GM12878 (cell line): Measurements from ENCODE around the gene OTOA. TPM values are rescaled to one million over a fixed set of nuclear protein-coding genes. Genes with fewer than 3 reads are reported as not detected.

Experiments
- ASH2L ChIP-seq: fragments of 300-600, 200-600 bp; sonication (generic); IDR thresholded peaks from 2 replicates; pipeline ENCODE4 v1.6.1; 2017; ENCODE audit warnings: low read depth, mild to moderate bottlenecking, borderline replicate concordance
- BHLHE40 ChIP-seq, 2 experiments: fragments of 450-650 bp in 1 of 2; IDR thresholded peaks; 2 replicates each; pipeline ENCODE4 v1.6.1; 2011 to 2017; ENCODE audit warnings: low read depth in 2 of 2, borderline replicate concordance in 1 of 2, improper control_type of control experiment in 1 of 2, low read length in 1 of 2, mild to moderate bottlenecking in 1 of 2
- CBX5 ChIP-seq: sonication (generic); IDR thresholded peaks from 2 replicates; pipeline ENCODE4 v1.6.1; 2016; ENCODE audit warnings: low read depth, moderate library complexity, mild to moderate bottlenecking, inconsistent platforms
- EED ChIP-seq: sonication (generic); IDR thresholded peaks from 2 replicates; pipeline ENCODE4 v1.6.1; 2016; ENCODE audit warnings: antibody characterized with exemption, low read depth
- ESRRA ChIP-seq: IDR thresholded peaks from 2 replicates; pipeline ENCODE4 v1.6.1; 2012; ENCODE audit warnings: mild to moderate bottlenecking, low read length, improper control_type of control experiment
- ETV6 ChIP-seq, 2 experiments: fragments of 450-650 bp in 1 of 2; IDR thresholded peaks in 1 of 2; conservative IDR thresholded peaks in 1 of 2; 2 replicates each; pipeline ENCODE4 v1.6.1; 2014; ENCODE audit warnings: antibody characterized with exemption in 1 of 2, borderline replicate concordance in 1 of 2, low read depth in 1 of 2, mild to moderate bottlenecking in 1 of 2, moderate library complexity in 1 of 2
- EZH2 ChIP-seq: IDR thresholded peaks from 2 replicates; pipeline ENCODE4 v1.6.1; 2012; ENCODE audit warnings: low read depth, mild to moderate bottlenecking, control low read depth, inconsistent platforms, low read length, borderline replicate concordance; ENCODE audit not compliant: control insufficient read depth
- HDGF ChIP-seq: fragments of 450-650 bp; IDR thresholded peaks from 2 replicates; pipeline ENCODE4 v1.6.1; 2016; ENCODE audit warnings: antibody characterized with exemption
- IKZF1 ChIP-seq: fragments of 450-650 bp; conservative IDR thresholded peaks from 2 replicates; pipeline ENCODE4 v1.6.1; 2017; ENCODE audit warnings: antibody characterized with exemption, mild to moderate bottlenecking
- IRF5 ChIP-seq: fragments of 450-650 bp; IDR thresholded peaks from 2 replicates; pipeline ENCODE4 v1.6.1; 2017; ENCODE audit warnings: borderline replicate concordance
- KAT2A ChIP-seq: conservative IDR thresholded peaks from 2 replicates; pipeline ENCODE4 v1.6.1; 2011; ENCODE audit warnings: low read depth, low read length; ENCODE audit not compliant: control insufficient read depth
- MEF2A ChIP-seq: IDR thresholded peaks from 2 replicates; pipeline ENCODE4 v1.6.1; 2011; ENCODE audit warnings: low read depth, mild to moderate bottlenecking, low read length, moderate library complexity; ENCODE audit not compliant: insufficient read depth
- MYC ChIP-seq: IDR thresholded peaks from 2 replicates; pipeline ENCODE4 v1.6.1; 2011; ENCODE audit warnings: mild to moderate bottlenecking, low read length, moderate library complexity, inconsistent platforms; ENCODE audit not compliant: insufficient read depth, insufficient replicate concordance, insufficient read length, severe bottlenecking
- NBN ChIP-seq: fragments of 450-650 bp; IDR thresholded peaks from 2 replicates; pipeline ENCODE4 v1.6.1; 2016
- NFYA ChIP-seq: IDR thresholded peaks from 2 replicates; pipeline ENCODE4 v1.6.1; 2011; ENCODE audit warnings: low read depth, mild to moderate bottlenecking, low read length, improper control_type of control experiment, borderline replicate concordance
- SMARCA5 ChIP-seq: fragments of 450-650 bp; IDR thresholded peaks from 2 replicates; pipeline ENCODE4 v1.6.1; 2017; ENCODE audit warnings: mild to moderate bottlenecking
- SMC3 ChIP-seq: IDR thresholded peaks from 2 replicates; pipeline ENCODE4 v1.6.1; 2011; ENCODE audit warnings: low read length, improper control_type of control experiment, borderline replicate concordance
- SP1 ChIP-seq: IDR thresholded peaks from one replicate; pipeline ENCODE4 v1.6.1; 2011; ENCODE audit warnings: low read depth, low read length
- SREBF2 ChIP-seq: IDR thresholded peaks from 2 replicates; pipeline ENCODE4 v1.6.1; 2012; ENCODE audit warnings: mild to moderate bottlenecking, low read length
- TARDBP ChIP-seq: IDR thresholded peaks from 2 replicates; pipeline ENCODE4 v1.6.1; 2016; ENCODE audit warnings: borderline replicate concordance
- TCF7 ChIP-seq: IDR thresholded peaks from 2 replicates; pipeline ENCODE4 v1.6.1; 2014; ENCODE audit warnings: antibody characterized with exemption, borderline replicate concordance
- ZNF384 ChIP-seq: IDR thresholded peaks from 2 replicates; pipeline ENCODE4 v1.6.1; 2012; ENCODE audit warnings: low read depth, mild to moderate bottlenecking, low read length, improper control_type of control experiment, borderline replicate concordance
- ZNF622 ChIP-seq: fragments of 450-650 bp; IDR thresholded peaks from 2 replicates; pipeline ENCODE4 v1.6.1; 2017; ENCODE audit warnings: mild to moderate bottlenecking, inconsistent platforms
- polyA plus RNA-seq, 11 experiments: library from polyadenylated mRNA; depleted of rRNA in 4 of 11; unstranded in 6 of 11; stranded (reverse) in 5 of 11; fragments of >200 nt; fragmentation: Nextera tagmentation in 4 of 11; fragmentation: Illumina TruSeq in 1 of 11; extraction: Ambion mirVana in 4 of 11; extraction: Trizol in 1 of 11; gene quantifications; 1 replicate in 1 of 11; 2 replicates in 10 of 11; pipeline versions ENCODE4 v1.2.1 to v1.2.3, GENCODE V29; 2011 to 2016; ENCODE audit warnings: inconsistent platforms in 2 of 11, missing spikeins in 2 of 11, low read depth in 1 of 11
- total RNA-seq, 4 experiments: library from RNA; depleted of rRNA in 3 of 4; stranded (reverse); fragments of >200 nt in 3 of 4; fragmentation: Illumina TruSeq in 1 of 4; extraction: Trizol in 1 of 4; gene quantifications; 2 replicates each; pipeline versions ENCODE4 v1.2.1 to v1.2.3, GENCODE V29; 2013 to 2021
- TF ChIP-seq, protein P1 (sequence below): IDR thresholded peaks from 2 replicates; pipeline ENCODE4 v1.6.1; 2012; ENCODE audit warnings: low read depth, low read length, improper control_type of control experiment
- TF ChIP-seq, protein P2 (sequence below): IDR thresholded peaks from 2 replicates; pipeline ENCODE4 v1.6.1; 2012; ENCODE audit warnings: low read length, inconsistent platforms
- TF ChIP-seq, protein P3 (sequence below): fragments of 450-650 bp; IDR thresholded peaks from 2 replicates; pipeline ENCODE4 v1.6.1; 2016; ENCODE audit warnings: mild to moderate bottlenecking

Gene OTOA
- total and polyA plus RNA-seq, 10 of the 15 experiments (the other 5 are each of a cell fraction or from before 2014, with no cell fraction given), result 0.33 to 1.5 (median 0.61) TPM

GRCh38 chr16:21656795-21657768 lies 6.7 kb upstream of the OTOA start (continued):
- TF ChIP-seq IRF5 (no peak), KAT2A (no peak), EED (no peak), ZNF622 (no peak), CBX5 (no peak), MEF2A (peak; percentile 89), NBN (peak; percentile 58; the same call in 1 of the 2 replicates), NFYA (no peak), SREBF2 (no peak), IKZF1 (peak; percentile 80), TARDBP (no peak), MYC (no peak), SMARCA5 (peak; percentile 78; the same call in 1 of the 2 replicates), EZH2 (no peak), SMC3 (peak; percentile 62; the same call in 1 of the 2 replicates), ZNF384 (no peak; the same call in 1 of the 2 replicates), ASH2L (no peak), SP1 (no peak), ETV6 (conservative IDR thresholded peaks at IDR 0.05 in 1 of 2, IDR thresholded peaks at IDR 0.05 in 1 of 2; ENCODE audit: borderline replicate concordance in 1 of 2, low read depth in 1 of 2) (no peak), ESRRA (no peak), BHLHE40 (IDR thresholded peaks at IDR 0.05; ENCODE audit: borderline replicate concordance in 1 of 2, low read depth in 2 of 2, low read length in 1 of 2) (no peak; a peak in 1 of 4 replicates), TCF7 (no peak), HDGF (no peak)
- TF ChIP-seq, protein P1, sequence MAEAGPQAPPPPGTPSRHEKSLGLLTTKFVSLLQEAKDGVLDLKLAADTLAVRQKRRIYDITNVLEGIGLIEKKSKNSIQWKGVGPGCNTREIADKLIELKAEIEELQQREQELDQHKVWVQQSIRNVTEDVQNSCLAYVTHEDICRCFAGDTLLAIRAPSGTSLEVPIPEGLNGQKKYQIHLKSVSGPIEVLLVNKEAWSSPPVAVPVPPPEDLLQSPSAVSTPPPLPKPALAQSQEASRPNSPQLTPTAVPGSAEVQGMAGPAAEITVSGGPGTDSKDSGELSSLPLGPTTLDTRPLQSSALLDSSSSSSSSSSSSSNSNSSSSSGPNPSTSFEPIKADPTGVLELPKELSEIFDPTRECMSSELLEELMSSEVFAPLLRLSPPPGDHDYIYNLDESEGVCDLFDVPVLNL, result no peak
- TF ChIP-seq, protein P2, sequence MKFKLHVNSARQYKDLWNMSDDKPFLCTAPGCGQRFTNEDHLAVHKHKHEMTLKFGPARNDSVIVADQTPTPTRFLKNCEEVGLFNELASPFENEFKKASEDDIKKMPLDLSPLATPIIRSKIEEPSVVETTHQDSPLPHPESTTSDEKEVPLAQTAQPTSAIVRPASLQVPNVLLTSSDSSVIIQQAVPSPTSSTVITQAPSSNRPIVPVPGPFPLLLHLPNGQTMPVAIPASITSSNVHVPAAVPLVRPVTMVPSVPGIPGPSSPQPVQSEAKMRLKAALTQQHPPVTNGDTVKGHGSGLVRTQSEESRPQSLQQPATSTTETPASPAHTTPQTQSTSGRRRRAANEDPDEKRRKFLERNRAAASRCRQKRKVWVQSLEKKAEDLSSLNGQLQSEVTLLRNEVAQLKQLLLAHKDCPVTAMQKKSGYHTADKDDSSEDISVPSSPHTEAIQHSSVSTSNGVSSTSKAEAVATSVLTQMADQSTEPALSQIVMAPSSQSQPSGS, result 0 out of 2 replicates have a peak, but pooled peaks have one; percentile 13
- TF ChIP-seq, protein P3, sequence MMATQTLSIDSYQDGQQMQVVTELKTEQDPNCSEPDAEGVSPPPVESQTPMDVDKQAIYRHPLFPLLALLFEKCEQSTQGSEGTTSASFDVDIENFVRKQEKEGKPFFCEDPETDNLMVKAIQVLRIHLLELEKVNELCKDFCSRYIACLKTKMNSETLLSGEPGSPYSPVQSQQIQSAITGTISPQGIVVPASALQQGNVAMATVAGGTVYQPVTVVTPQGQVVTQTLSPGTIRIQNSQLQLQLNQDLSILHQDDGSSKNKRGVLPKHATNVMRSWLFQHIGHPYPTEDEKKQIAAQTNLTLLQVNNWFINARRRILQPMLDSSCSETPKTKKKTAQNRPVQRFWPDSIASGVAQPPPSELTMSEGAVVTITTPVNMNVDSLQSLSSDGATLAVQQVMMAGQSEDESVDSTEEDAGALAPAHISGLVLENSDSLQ, result peak; percentile 95
